Adrenal gland (tissue), 5 donors: ENCODE data around the gene GABRB3.

Experiments
- POLR2A ChIP-seq, 2 donors: fragments of 450-650 bp; IDR thresholded peaks; one replicate each; pipeline ENCODE4 v1.6.1; 2017; ENCODE audit warnings: antibody characterized with exemption in 2 of 2, mild to moderate bottlenecking in 2 of 2, moderate library complexity in 1 of 2
- TF ChIP-seq, protein P1 (sequence below), 6 experiments: fragments of 450-650 bp in 4 of 6; fragments of 200-600 bp in 2 of 6; sonication (generic) in 1 of 6; IDR thresholded peaks; 1 replicate in 5 of 6; 2 replicates in 1 of 6; pipeline versions ENCODE4 v1.5.1 to v1.8.0; 2016 to 2021; ENCODE audit warnings: antibody characterized with exemption in 6 of 6, mild to moderate bottlenecking in 2 of 6, moderate library complexity in 1 of 6
- donor health status: DM: no; HTN: no; CAD: no.

GRCh38 chr15:26550880-26551279 lies 222.0 kb downstream of the GABRB3 start:
- TF ChIP-seq, protein P1, sequence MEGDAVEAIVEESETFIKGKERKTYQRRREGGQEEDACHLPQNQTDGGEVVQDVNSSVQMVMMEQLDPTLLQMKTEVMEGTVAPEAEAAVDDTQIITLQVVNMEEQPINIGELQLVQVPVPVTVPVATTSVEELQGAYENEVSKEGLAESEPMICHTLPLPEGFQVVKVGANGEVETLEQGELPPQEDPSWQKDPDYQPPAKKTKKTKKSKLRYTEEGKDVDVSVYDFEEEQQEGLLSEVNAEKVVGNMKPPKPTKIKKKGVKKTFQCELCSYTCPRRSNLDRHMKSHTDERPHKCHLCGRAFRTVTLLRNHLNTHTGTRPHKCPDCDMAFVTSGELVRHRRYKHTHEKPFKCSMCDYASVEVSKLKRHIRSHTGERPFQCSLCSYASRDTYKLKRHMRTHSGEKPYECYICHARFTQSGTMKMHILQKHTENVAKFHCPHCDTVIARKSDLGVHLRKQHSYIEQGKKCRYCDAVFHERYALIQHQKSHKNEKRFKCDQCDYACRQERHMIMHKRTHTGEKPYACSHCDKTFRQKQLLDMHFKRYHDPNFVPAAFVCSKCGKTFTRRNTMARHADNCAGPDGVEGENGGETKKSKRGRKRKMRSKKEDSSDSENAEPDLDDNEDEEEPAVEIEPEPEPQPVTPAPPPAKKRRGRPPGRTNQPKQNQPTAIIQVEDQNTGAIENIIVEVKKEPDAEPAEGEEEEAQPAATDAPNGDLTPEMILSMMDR (IDR thresholded peaks at IDR 0.05) = no peak
- TF ChIP-seq POLR2A (IDR thresholded peaks at IDR 0.05) = no peak
